Measurements from ENCODE around the gene OR1L6. TPM values are rescaled to one million over a fixed set of nuclear protein-coding genes. Genes with fewer than 3 reads are reported as not detected.

OR1L6 gene
- total RNA-seq, 4 donors from 2014 or later, result not detected

GRCh38 chr9:122789256-122790046 lies 47.3 kb downstream of the OR1L6 start:
- no peak overlapping the region for H3K4me3 ChIP-seq
- H3K27me3 ChIP-seq, result no peaks in the 10 kb centered on the region
- no peak overlapping the region for H3K27ac ChIP-seq

DNA sequence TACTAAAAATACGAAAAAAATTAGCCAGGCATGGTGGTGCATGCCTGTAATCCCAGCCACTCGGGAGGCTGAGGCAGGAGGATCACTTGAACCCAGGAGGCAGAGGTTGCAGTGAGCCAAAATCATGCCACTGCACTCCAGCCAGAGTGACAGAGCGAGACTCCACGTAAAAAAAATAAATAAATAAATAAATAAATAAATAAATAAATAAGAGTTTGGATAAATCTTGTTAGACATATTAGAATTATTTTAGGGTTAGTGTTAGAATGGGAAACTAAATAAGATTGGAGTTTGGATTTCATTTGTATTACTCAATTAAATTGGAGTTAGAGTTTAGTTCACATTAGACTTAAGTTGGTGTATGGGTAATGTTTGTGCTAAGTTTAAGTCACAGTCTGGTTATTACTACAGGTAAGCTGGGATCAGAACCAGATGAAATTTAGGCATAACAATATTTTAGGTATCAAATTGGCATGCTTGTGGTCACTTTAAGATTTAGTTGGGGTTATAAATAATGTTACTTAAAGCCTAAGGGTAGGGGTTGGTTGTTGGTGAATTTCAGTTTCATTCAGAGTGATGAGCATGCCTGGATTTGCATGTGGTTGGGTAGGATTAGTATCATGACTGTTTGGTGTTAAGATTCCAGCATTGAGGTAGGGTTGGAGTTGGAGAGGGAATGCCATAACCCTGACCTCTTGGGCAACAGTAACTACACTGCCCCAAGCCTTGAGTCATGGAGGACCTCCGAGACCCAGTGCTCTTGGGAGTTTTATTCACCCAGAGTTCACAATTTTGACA lies 50.0 kb downstream of the OR1L6 start:
- Histone ChIP-seq H3K9me3 (peaks cover 0 to 5% (median 0%) of the 10 kb centered on the region in 4 donors), H3K4me1 (no peaks in the 10 kb centered on the region), H3K27ac (no peak overlapping the region), H3K36me3 (peaks cover 0 to 12% (median 0%) of the 10 kb centered on the region in 3 donors), H3K27me3 (no peaks in the 10 kb centered on the region), H3K4me3 (no peak overlapping the region)
- whole genome bisulfite sequencing, 2 donors, result 88 to 89% methylated on average over 5 of the region's 5 CpGs
- TF ChIP-seq EP300 (IDR thresholded peaks at IDR 0.05) (no peak), POLR2A (IDR thresholded peaks at IDR 0.05) (no peak)
- TF ChIP-seq, protein P1, sequence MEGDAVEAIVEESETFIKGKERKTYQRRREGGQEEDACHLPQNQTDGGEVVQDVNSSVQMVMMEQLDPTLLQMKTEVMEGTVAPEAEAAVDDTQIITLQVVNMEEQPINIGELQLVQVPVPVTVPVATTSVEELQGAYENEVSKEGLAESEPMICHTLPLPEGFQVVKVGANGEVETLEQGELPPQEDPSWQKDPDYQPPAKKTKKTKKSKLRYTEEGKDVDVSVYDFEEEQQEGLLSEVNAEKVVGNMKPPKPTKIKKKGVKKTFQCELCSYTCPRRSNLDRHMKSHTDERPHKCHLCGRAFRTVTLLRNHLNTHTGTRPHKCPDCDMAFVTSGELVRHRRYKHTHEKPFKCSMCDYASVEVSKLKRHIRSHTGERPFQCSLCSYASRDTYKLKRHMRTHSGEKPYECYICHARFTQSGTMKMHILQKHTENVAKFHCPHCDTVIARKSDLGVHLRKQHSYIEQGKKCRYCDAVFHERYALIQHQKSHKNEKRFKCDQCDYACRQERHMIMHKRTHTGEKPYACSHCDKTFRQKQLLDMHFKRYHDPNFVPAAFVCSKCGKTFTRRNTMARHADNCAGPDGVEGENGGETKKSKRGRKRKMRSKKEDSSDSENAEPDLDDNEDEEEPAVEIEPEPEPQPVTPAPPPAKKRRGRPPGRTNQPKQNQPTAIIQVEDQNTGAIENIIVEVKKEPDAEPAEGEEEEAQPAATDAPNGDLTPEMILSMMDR (IDR thresholded peaks at IDR 0.05), result no peak
- DNase-seq (ENCODE audit: low spot score in 2 of 2), result no peak

More at GRCh38 chr9:122789256-122790046, 47.3 kb downstream of the OR1L6 start:
- no peak for DNase-seq (ENCODE audit: low spot score in 2 of 2)
- WGBS, 2 donors, result 94% methylated on average over 28 of the region's 28 CpGs
- Histone ChIP-seq H3K9me3 (no peaks in the 10 kb centered on the region), H3K4me1 (no peaks in the 10 kb centered on the region), H3K36me3 (peaks cover 0 to 12% (median 0%) of the 10 kb centered on the region in 3 donors)
- no peak for TF ChIP-seq POLR2A (IDR thresholded peaks at IDR 0.05)
- no peak for TF ChIP-seq EP300 (IDR thresholded peaks at IDR 0.05)
- TF ChIP-seq, protein P1 (IDR thresholded peaks at IDR 0.05), result no peak

DNA sequence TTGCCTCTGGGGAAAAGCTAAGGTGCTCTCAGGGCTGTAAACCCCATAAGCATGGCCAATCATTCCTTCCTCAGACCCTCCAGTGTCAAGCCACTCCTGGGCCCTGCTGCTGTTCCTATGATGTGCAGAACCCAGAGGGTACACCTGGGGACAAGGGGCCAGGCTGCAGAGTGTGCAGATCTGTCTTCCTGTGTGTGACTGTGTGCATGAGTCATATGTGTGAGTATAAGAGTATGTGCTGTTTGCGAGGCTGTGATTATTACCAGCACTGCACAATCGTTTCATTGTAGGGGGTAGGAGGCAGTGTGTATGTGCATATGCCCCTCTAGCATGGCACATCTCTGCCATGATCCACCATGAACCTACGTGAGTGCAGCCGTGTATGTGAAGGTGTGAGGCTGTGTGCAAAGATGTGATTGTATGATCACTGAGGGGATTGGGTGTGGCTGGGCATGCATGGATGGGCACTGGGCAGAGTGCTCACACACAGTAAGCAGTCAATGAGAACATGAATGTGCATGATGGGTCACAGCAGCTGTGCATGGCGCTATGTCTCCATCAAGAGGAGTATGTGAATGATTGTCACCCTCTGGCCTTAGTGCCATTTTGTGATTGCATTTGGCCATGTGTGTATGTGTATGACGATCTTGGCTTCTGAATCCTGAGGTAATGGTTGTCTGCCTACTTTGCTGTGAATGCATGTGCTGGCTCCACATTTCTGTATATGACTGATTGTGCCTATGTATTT lies 55.4 kb downstream of the OR1L6 start:
- H3K4me1 ChIP-seq, result no peaks in the 10 kb centered on the region
- no peak overlapping the region for H3K4me3 ChIP-seq
- DNase-seq (ENCODE audit: low spot score in 2 of 2), result no peak
- no peak overlapping the region for H3K27ac ChIP-seq
- no peak for TF ChIP-seq POLR2A (IDR thresholded peaks at IDR 0.05)
- TF ChIP-seq, protein P1 (IDR thresholded peaks at IDR 0.05), result no peak
- TF ChIP-seq EP300 (IDR thresholded peaks at IDR 0.05), result no peak
- H3K27me3 ChIP-seq, result no peaks in the 10 kb centered on the region
- 72 to 88% methylated on average over 6 of the region's 6 CpGs for WGBS, 2 donors
- H3K9me3 ChIP-seq, result peaks cover 0 to 5% (median 0%) of the 10 kb centered on the region in 4 donors
- H3K36me3 ChIP-seq, result peaks cover 0 to 19% (median 0%) of the 10 kb centered on the region in 3 donors

Other genes starting within 250 kb of the OR1L6 start
- not detected for gene OR1J2, start 231.5 kb upstream of the OR1L6 start, total RNA-seq
- not detected for gene OR1J4, start 223.2 kb upstream of the OR1L6 start, total RNA-seq
- gene OR1N1, start 215.0 kb upstream of the OR1L6 start, total RNA-seq, result not detected
- gene OR1N2, start 189.2 kb upstream of the OR1L6 start, total RNA-seq, result not detected
- gene OR1L8, start 158.9 kb upstream of the OR1L6 start, total RNA-seq, result 1 to 10 TPM in 1 of 4 donors, under 1 TPM in 3; 0.39 to 1.5 (median 0.64) TPM
- 1 to 10 TPM in 1 of 4 donors, not detected in 3; 1.8 TPM for gene OR1Q1, start 127.6 kb upstream of the OR1L6 start, total RNA-seq
- 1 to 10 TPM in 1 of 4 donors, not detected in 3; 3.0 TPM for gene OR1B1, start 84.7 kb upstream of the OR1L6 start, total RNA-seq
- gene OR1L1, start 80.6 kb upstream of the OR1L6 start, total RNA-seq, result not detected
- not detected for gene OR1L3, start 67.2 kb upstream of the OR1L6 start, total RNA-seq
- gene OR1L4, start 18.3 kb upstream of the OR1L6 start, total RNA-seq, result not detected
- not detected for gene OR5C1, start 46.6 kb downstream of the OR1L6 start, total RNA-seq
- not detected for gene OR1K1, start 57.8 kb downstream of the OR1L6 start, total RNA-seq
- 10 to 100 TPM; 18.3 to 23.7 (median 21.4) TPM for gene PDCL, start 86.3 kb downstream of the OR1L6 start, total RNA-seq
- gene RC3H2, start 163.1 kb downstream of the OR1L6 start, total RNA-seq, result 10 to 100 TPM; 38.4 to 68.2 (median 41.9) TPM
- gene ZBTB6, start 171.0 kb downstream of the OR1L6 start, total RNA-seq, result 10 to 100 TPM in 2 of 4 donors, 1 to 10 TPM in 2; 5.7 to 12.3 (median 8.8) TPM
- 1 to 10 TPM; 4.9 to 9.0 (median 6.2) TPM for gene ZBTB26, start 189.2 kb downstream of the OR1L6 start, total RNA-seq
- 10 to 100 TPM; 66.1 to 83.1 (median 73.4) TPM for gene RABGAP1, start 198.7 kb downstream of the OR1L6 start, total RNA-seq

Data from tibial nerve (tissue), 4 donors.